Measurements from ENCODE around the gene POLE.

DNA sequence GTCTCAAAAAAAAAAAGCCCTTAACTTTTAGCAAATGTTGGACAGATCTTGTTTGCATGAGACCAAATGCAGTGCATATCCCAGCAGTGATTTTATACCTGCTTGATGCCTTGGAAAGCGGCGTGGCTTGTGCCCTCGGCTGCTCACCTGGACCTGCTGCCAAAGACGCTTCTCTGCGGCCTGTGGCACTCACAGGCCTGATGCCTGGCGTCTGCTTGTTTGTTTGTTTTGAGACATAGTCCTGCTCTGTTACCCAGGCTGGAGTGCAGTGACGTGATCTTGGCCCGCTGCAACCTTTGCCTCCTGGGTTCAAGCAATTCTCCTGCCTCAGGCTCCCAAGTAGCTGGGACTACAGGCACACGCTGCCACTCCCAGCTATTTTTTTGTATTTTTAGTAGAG is 28.7 kb upstream of the POLE start:
- TF ChIP-seq, protein P1, sequence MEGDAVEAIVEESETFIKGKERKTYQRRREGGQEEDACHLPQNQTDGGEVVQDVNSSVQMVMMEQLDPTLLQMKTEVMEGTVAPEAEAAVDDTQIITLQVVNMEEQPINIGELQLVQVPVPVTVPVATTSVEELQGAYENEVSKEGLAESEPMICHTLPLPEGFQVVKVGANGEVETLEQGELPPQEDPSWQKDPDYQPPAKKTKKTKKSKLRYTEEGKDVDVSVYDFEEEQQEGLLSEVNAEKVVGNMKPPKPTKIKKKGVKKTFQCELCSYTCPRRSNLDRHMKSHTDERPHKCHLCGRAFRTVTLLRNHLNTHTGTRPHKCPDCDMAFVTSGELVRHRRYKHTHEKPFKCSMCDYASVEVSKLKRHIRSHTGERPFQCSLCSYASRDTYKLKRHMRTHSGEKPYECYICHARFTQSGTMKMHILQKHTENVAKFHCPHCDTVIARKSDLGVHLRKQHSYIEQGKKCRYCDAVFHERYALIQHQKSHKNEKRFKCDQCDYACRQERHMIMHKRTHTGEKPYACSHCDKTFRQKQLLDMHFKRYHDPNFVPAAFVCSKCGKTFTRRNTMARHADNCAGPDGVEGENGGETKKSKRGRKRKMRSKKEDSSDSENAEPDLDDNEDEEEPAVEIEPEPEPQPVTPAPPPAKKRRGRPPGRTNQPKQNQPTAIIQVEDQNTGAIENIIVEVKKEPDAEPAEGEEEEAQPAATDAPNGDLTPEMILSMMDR (IDR thresholded peaks at IDR 0.05) = no peak
- no peak for TF ChIP-seq POLR2A (IDR thresholded peaks at IDR 0.05)

Measured in esophagus squamous epithelium (tissue), 4 donors.